Transverse colon (tissue), 4 donors: ENCODE results near the gene BMP3.

Source experiments
- CTCF ChIP-seq, 5 experiments: fragments of 200-600 bp in 3 of 5; fragments of 450-650 bp in 2 of 5; sonication (generic) in 3 of 5; IDR thresholded peaks; 1 replicate in 2 of 5; 2 replicates in 3 of 5; pipeline ENCODE4 v1.5.1; 2016 to 2017; ENCODE audit warnings: antibody characterized with exemption in 5 of 5, inconsistent platforms in 3 of 5, mild to moderate bottlenecking in 2 of 5, moderate library complexity in 1 of 5
- POLR2AphosphoS5 ChIP-seq, 3 donors: sonication (generic); formaldehyde crosslinking; IDR thresholded peaks; one replicate each; pipeline ENCODE4 v1.6.1; 2016; ENCODE audit warnings: antibody characterized with exemption in 3 of 3

DNA sequence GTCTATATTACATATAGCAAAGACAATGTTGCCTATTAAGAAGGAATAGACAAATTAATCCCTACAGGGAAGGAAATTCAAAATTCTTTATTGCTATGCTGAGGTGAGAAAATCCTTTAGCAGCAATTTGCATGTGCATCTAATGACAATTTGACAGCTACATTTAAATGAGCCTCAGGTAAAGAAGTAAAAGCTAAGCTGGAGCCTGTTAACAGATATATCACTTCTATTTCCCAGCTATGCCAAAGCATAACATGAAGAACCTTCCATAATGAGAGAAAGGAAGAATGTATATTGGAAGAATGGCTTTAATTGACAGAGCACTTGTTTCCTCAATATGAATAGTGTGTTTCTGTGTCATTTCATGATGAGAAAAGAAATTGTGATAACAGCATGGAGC lies 71.6 kb downstream of the BMP3 start:
- TF ChIP-seq CTCF (IDR thresholded peaks at IDR 0.05) (no peak), POLR2AphosphoS5 (IDR thresholded peaks at IDR 0.05) (no peak)
